K562 (cell line): ENCODE data around the gene PCDH1. TPM values are rescaled to one million over a fixed set of nuclear protein-coding genes. Genes with fewer than 3 reads are reported as not detected.

Source experiments
- ATAC-seq: fragments of 200-7000 bp; cut with Tn5 transposase; 3 replicates; pipeline ENCODE4 v1.9.1; 2020; ENCODE audit warnings: moderate library complexity
- BruUV-seq: library from RNA; stranded (reverse); fragments of 400-500 nt; replicated peaks from 2 replicates; lab custom pipeline; 2021; lab: Mats Ljungman, UMichigan
- CTCF ChIA-PET: fragments of 300-600 bp; formaldehyde crosslinking; extraction: SDS; loops from one replicate; lab custom pipeline; 2021; ENCODE audit warnings: low intra/inter-chr PET ratio; lab: Yijun Ruan, JAX
- POLR2A ChIA-PET: fragments of 300-600, 350-650 bp; sonication (Branson Sonifier 250); formaldehyde crosslinking; extraction: SDS; loops from one replicate; lab custom pipeline; 2021; ENCODE audit warnings: antibody characterized with exemption, inconsistent platforms; lab: Yijun Ruan, JAX
- DNase-seq, 4 experiments: peaks; one replicate each; pipeline versions ENCODE4 v3.0.0 to v3.0.0-alpha.2; 2011 to 2018; ENCODE audit warnings: low spot score in 3 of 4, mixed read lengths in 3 of 4; ENCODE audit errors: extremely low read depth in 1 of 4
- FAIRE-seq: peaks from 2 replicates; lab custom pipeline; 2011; peaks lifted over from hg19 to GRCh38; lab: Jason Lieb, UNC
- H2AFZ ChIP-seq: 2 replicates; pipeline ENCODE4 v1.6.0; 2011; ENCODE audit warnings: low read depth, low read length, control low read depth, inconsistent platforms
- H3K27ac ChIP-seq: fragments of 200-600 bp; 3 replicates; pipeline ENCODE4 v1.8.0; 2011; ENCODE audit warnings: low read depth, mild to moderate bottlenecking, control low read depth, inconsistent platforms, low read length, moderate library complexity, mixed read lengths; ENCODE audit errors: extremely low read depth
- H3K27me3 ChIP-seq, 2 experiments: fragments of 300-600 bp in 1 of 2; 2 replicates in 1 of 2; 3 replicates in 1 of 2; pipeline versions ENCODE4 v1.6.0 to v1.8.0; 2011; ENCODE audit warnings: inconsistent platforms in 2 of 2, low read length in 2 of 2, mild to moderate bottlenecking in 1 of 2, mixed read lengths in 1 of 2, moderate library complexity in 1 of 2; ENCODE audit not compliant: control insufficient read depth in 2 of 2, insufficient read depth in 2 of 2
- H3K36me3 ChIP-seq: fragments of 300-600 bp; 3 replicates; pipeline ENCODE4 v1.8.0; 2011; ENCODE audit warnings: mild to moderate bottlenecking, low read length, inconsistent platforms; ENCODE audit not compliant: control insufficient read depth, insufficient read depth
- H3K4me1 ChIP-seq, 2 experiments: fragments of 200-600 bp in 1 of 2; replicated peaks in 1 of 2; 2 replicates in 1 of 2; 3 replicates in 1 of 2; pipeline versions ENCODE4 v1.5.1 to v1.8.0; 2011; ENCODE audit warnings: inconsistent platforms in 2 of 2, low read length in 2 of 2, mild to moderate bottlenecking in 1 of 2, mixed read lengths in 1 of 2, moderate library complexity in 1 of 2; ENCODE audit not compliant: control insufficient read depth in 2 of 2, insufficient read depth in 2 of 2
- H3K4me2 ChIP-seq: 2 replicates; pipeline ENCODE4 v1.6.1; 2011; ENCODE audit warnings: low read length, control low read depth, inconsistent platforms, mixed read lengths; ENCODE audit not compliant: insufficient read depth
- H3K4me3 ChIP-seq: fragments of 200-600 bp; sonication (generic), shearing (Covaris generic); 2 replicates; pipeline ENCODE4 v1.5.1; 2016; ENCODE audit warnings: control low read depth, inconsistent platforms
- H3K79me2 ChIP-seq: fragments of 200-600 bp; 3 replicates; pipeline ENCODE4 v1.8.0; 2011; ENCODE audit warnings: low read length, inconsistent platforms; ENCODE audit not compliant: control insufficient read depth, insufficient read depth
- H3K9ac ChIP-seq, 2 experiments: 2 replicates each; pipeline versions ENCODE4 v1.6.0 to v1.6.1; 2011; ENCODE audit warnings: low read depth in 2 of 2, low read length in 2 of 2, control low read depth in 1 of 2, inconsistent platforms in 1 of 2, mild to moderate bottlenecking in 1 of 2, mixed read lengths in 1 of 2; ENCODE audit not compliant: insufficient read depth in 1 of 2
- H3K9me1 ChIP-seq: one replicate; pipeline ENCODE4 v1.6.0; 2011; ENCODE audit warnings: inconsistent platforms, mild to moderate bottlenecking, low read length, moderate library complexity; ENCODE audit not compliant: control insufficient read depth, insufficient read depth
- H3K9me3 ChIP-seq: replicated peaks from 2 replicates; pipeline ENCODE4 v1.5.1; 2011; ENCODE audit warnings: low read depth, low read length, inconsistent platforms; ENCODE audit not compliant: control insufficient read depth, insufficient read depth
- H4K20me1 ChIP-seq: replicated peaks from 2 replicates; pipeline ENCODE4 v1.6.1; 2011; ENCODE audit warnings: low read length, inconsistent platforms, mixed read lengths; ENCODE audit not compliant: control insufficient read depth, insufficient read depth
- CAMTA2 ChIP-seq: fragments of 250-450 bp; sonication (Bioruptor Pico); conservative IDR thresholded peaks from 2 replicates; pipeline ENCODE4 v1.5.1; 2022
- CHCHD3 ChIP-seq: fragments of 250-450 bp; sonication (Bioruptor Pico); IDR thresholded peaks from 2 replicates; pipeline ENCODE4 v2.1.2; 2022; ENCODE audit warnings: mild to moderate bottlenecking
- EHMT2 ChIP-seq: fragments of 450-650 bp; IDR thresholded peaks from 2 replicates; pipeline ENCODE4 v1.6.1; 2018; ENCODE audit warnings: antibody characterized with exemption
- ELK3 ChIP-seq: fragments of 450-650 bp; formaldehyde crosslinking; IDR thresholded peaks from 2 replicates; pipeline ENCODE4 v1.4.0; 2020; ENCODE audit warnings: mild to moderate bottlenecking
- ESRRB ChIP-seq: fragments of 250-450 bp; sonication (Bioruptor Pico); IDR thresholded peaks from 2 replicates; pipeline ENCODE4 v1.5.0; 2020; ENCODE audit warnings: mild to moderate bottlenecking, moderate library complexity, borderline replicate concordance
- EZH2 ChIP-seq: IDR thresholded peaks from 2 replicates; pipeline ENCODE4 v1.6.1; 2012; ENCODE audit warnings: low read depth, mild to moderate bottlenecking, inconsistent platforms, low read length, borderline replicate concordance
- HMBOX1 ChIP-seq: sonication (generic); IDR thresholded peaks from 2 replicates; pipeline ENCODE4 v1.6.1; 2016
- LARP7 ChIP-seq: fragments of 450-650 bp; IDR thresholded peaks from 2 replicates; pipeline ENCODE4 v1.6.1; 2016
- MITF ChIP-seq: IDR thresholded peaks from 2 replicates; pipeline ENCODE4 v1.6.1; 2014; ENCODE audit warnings: antibody characterized with exemption
- NBN ChIP-seq: fragments of 450-650 bp; IDR thresholded peaks from 2 replicates; pipeline ENCODE4 v1.6.1; 2016; ENCODE audit warnings: low read depth, mild to moderate bottlenecking
- PCBP2 ChIP-seq: fragments of 200-400 bp; formaldehyde crosslinking; IDR thresholded peaks from 2 replicates; pipeline ENCODE4 v1.6.1; 2018; ENCODE audit warnings: low read length, low read depth, mild to moderate bottlenecking, moderate library complexity; ENCODE audit not compliant: poor library complexity, severe bottlenecking
- SP2 ChIP-seq: IDR thresholded peaks from 2 replicates; pipeline ENCODE4 v1.6.1; 2011; ENCODE audit warnings: mild to moderate bottlenecking, low read depth, low read length, moderate library complexity; ENCODE audit not compliant: poor library complexity, severe bottlenecking; ENCODE audit errors: extremely low read depth
- ZBTB17 ChIP-seq: fragments of 450-650 bp; formaldehyde crosslinking; IDR thresholded peaks from 2 replicates; pipeline ENCODE4 v1.4.0; 2020; ENCODE audit warnings: mild to moderate bottlenecking
- ZNF124 ChIP-seq: sonication (generic); formaldehyde crosslinking; IDR thresholded peaks from 2 replicates; pipeline ENCODE4 v1.8.1; 2022; ENCODE audit warnings: missing genetic modification reagents
- ZNF444 ChIP-seq: fragments of 250-450 bp; sonication (Bioruptor Pico); IDR thresholded peaks from 2 replicates; pipeline ENCODE4 v1.4.0; 2020; ENCODE audit warnings: mild to moderate bottlenecking, moderate library complexity
- ZNF644 ChIP-seq: fragments of 200-800 bp; sonication (Bioruptor generic); IDR thresholded peaks from 2 replicates; pipeline ENCODE4 v1.6.1; 2016; ENCODE audit warnings: low read depth, missing genetic modification characterization, missing compliant biosample characterization
- ZNF79 ChIP-seq: fragments of 250-450 bp; sonication (Bioruptor Pico); IDR thresholded peaks from 2 replicates; pipeline ENCODE4 v1.4.0; 2020; ENCODE audit warnings: low read depth, mild to moderate bottlenecking, moderate library complexity
- WGBS: fragments of 100-300 bp; shearing (Covaris generic); methylation state at CpG from one replicate; pipeline ENCODE4 v1.1.6; 2016; ENCODE audit warnings: low coverage, mixed read lengths; ENCODE audit not compliant: insufficient coverage; ENCODE audit errors: missing lambda C conversion rate; 5-methylcytosine and 5-hydroxymethylcytosine counted together
- in situ Hi-C: fragments of 300-500 bp; cut with MboI; formaldehyde crosslinking; loops from 4 replicates; pipeline ENCODE4 v1.15.0; 2018; ENCODE audit warnings: inconsistent platforms, mixed read lengths
- intact Hi-C: fragments of 100-400 bp; cut with micrococcal nuclease; formaldehyde crosslinking; loops from 2 replicates; pipeline ENCODE4 v1.14.2; 2022
- polyA plus RNA-seq, 8 experiments: library from polyadenylated mRNA; depleted of rRNA in 4 of 8; stranded (reverse) in 5 of 8; unstranded in 3 of 8; fragments of >200 nt; fragmentation: Nextera tagmentation in 2 of 8; fragmentation: Illumina TruSeq in 1 of 8; extraction: Ambion mirVana in 2 of 8; extraction: Trizol in 1 of 8; gene quantifications; 2 replicates each; pipeline versions ENCODE4 v1.2.1 to v1.2.3, GENCODE V29; 2011 to 2014; ENCODE audit warnings: inconsistent platforms in 1 of 8, missing spikeins in 1 of 8
- total RNA-seq, 7 experiments: library from RNA; depleted of rRNA in 6 of 7; stranded (reverse); fragments of >200 nt in 6 of 7; fragmentation: Illumina TruSeq in 2 of 7; extraction: Trizol in 2 of 7; gene quantifications; 2 replicates each; pipeline versions ENCODE4 v1.2.1 to v1.2.3, GENCODE V29; 2011 to 2021; ENCODE audit warnings: low replicate concordance in 1 of 7

Gene PCDH1
- total and polyA plus RNA-seq, 9 of the 15 experiments (the other 6 are each of a cell fraction or from before 2014, with no cell fraction given): 0.11 to 3.6 (median 1.9) TPM; not detected in 1

- TF ChIP-seq HMBOX1: no peak
- TF ChIP-seq EHMT2: no peak
- TF ChIP-seq LARP7: no peak
- TF ChIP-seq PCBP2: no peak
- TF ChIP-seq CHCHD3 (CRISPR knock-in tag): no peak
- TF ChIP-seq, all 486 proteins: peak for 0
These were observed 15.2 kb downstream of the PCDH1 start (continued) for GRCh38 chr5:141862936-141863543.

- Histone ChIP-seq H3K4me1 (no peaks in the 10 kb centered on the region; a peak in 2 of 5 replicates), H3K36me3 (no peaks in the 10 kb centered on the region), H3K4me3 (no peak overlapping the region), H3K27ac (no peak overlapping the region), H2AFZ (no peak overlapping the region), H3K9me3 (no peaks in the 10 kb centered on the region), H3K27me3 (peaks cover 15 to 67% of the 10 kb centered on the region in 2 experiments), H4K20me1 (peaks cover 23% of the 10 kb centered on the region; the same call in 1 of the 2 replicates), H3K79me2 (no peaks in the 10 kb centered on the region), H3K9ac (no peak overlapping the region), H3K9me1 (no peaks in the 10 kb centered on the region), H3K4me2 (no peak overlapping the region)
- whole genome bisulfite sequencing: 2% methylated on average over 5 of the region's 5 CpGs
- DNase-seq: no peak
- intact Hi-C loops (no loop called here), in situ Hi-C loops (no loop called here)
- CTCF ChIA-PET: no interaction called here
- FAIRE-seq: no peak
- no peak for ATAC-seq
- POLR2A ChIA-PET: no interaction called here
- BruUV-seq: no TSS peak
- TF ChIP-seq ZNF124 (no peak), ZNF444 (CRISPR knock-in tag) (no peak), EZH2 (no peak), SP2 (no peak), CAMTA2 (no peak), NBN (no peak), ZNF644 (tag) (no peak), ZBTB17 (no peak), ELK3 (CRISPR knock-in tag) (no peak), MITF (no peak), ZNF79 (no peak), ESRRB (CRISPR knock-in tag) (no peak)
These were observed 17.0 kb downstream of the PCDH1 start for GRCh38 chr5:141861194-141861593.
